NCI-H2081 treated with DMSO at 0.1 percent for 48 hours (cell line): ENCODE measurements around the gene FURIN.
"Not testable (repeated sequence)": the region's sequence is repeated elsewhere in the genome, so short reads cannot be mapped to it uniquely, and the experiment has no call there.

Experiments used
- DNase-seq: peaks from one replicate; lab custom pipeline; 2025; lab: John Stamatoyannopoulos, UW

The FURIN gene

DNA sequence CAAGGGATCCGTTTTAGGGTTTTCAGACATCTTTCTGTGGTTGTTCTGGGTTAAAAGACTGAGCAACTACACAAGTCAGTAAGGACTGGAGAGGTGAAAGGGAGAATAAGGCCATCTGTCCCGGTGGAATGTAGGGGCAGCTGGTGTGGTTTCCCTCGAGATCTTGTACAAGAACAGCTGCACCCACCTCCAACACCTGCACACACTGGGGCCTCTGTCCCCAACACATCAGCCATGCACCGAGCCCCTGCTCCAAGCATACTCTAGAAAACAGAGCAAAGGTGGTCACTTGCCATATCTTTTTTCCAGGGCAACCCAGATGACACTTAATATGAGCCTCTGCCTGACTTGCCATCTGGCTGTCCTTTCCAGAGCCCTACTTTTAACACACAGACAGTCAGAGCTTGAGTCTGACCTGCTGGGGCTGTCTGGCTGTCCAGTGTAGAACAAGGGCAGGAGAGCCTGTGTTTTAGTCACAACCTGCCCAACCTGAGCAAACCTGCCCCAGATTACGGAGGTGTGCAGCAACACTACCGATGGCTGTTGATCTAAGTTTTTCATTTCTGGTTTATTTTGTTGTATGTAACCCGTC is 46.9 kb downstream of the FURIN start:
- no peak for DNase-seq

DNA sequence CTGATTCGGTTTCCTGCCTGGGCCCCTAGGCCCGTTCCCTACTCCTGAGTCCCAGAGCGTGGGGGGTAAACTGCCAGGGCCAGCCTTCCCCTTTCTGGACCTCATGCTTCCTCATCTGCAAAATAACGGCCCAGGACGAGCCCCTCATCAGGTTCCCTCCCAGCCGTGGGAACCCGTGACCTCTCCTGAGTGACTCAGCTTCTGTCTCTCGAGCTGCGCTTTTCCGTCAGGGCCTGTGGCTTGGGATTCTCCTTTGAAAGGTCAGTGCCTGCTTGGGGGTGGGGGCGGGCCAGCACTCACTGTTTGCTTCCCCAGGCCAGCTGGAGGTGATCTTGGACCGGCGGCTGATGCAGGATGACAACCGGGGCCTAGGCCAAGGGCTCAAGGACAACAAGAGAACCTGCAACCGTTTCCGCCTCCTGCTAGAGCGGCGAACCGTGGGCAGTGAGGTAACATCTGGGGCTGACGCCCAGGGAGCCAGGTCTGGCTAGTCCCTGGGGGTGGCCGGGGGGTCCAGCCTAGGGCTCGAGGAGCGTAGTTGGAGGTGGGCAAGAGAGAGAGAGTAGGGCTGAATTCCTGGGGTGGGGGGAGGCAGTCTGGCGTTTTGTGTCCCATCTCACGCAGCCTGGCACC is 47.5 kb downstream of the FURIN start:
- DNase-seq = no peak

DNA sequence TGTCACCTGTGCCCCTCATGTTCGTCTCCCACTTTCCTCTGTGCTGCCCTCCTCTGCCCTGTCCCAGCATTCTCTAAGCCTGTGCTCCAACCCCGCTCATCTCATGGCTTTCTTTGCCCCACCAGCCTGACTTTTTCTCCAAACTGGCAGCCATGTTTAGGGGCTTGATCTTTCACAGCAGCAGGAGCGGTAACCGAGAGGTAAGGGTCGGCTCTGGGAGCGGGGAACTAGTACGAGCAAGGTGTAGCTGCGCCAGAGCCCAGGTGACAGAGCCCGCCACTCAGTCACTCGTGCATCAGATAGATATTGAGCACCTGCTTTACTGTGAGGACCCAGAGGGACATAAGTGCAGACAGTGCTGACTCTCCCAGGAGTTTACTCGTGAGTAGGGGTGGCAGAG is 48.1 kb downstream of the FURIN start:
- no peak for DNase-seq

DNA sequence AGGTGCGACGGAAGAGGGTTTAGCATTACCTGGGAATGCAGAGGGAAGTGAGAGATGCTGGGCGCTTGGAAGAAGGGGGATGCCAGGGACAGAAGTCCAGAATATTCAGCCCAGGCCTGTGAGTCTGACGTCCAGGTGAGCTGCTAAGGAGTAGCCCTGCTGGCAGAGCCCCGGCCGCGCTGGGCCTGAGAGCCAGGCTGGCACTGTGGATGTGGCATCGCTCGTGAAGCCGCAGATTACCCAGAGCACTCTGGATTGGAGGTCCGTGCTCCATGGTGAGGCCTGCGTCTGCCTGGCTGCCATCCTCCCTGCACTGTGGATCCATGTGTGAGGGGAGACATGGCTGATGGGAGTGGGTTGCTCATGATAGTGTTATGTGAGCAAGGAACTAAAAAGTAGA is 49.2 kb downstream of the FURIN start:
- no peak for DNase-seq

DNA sequence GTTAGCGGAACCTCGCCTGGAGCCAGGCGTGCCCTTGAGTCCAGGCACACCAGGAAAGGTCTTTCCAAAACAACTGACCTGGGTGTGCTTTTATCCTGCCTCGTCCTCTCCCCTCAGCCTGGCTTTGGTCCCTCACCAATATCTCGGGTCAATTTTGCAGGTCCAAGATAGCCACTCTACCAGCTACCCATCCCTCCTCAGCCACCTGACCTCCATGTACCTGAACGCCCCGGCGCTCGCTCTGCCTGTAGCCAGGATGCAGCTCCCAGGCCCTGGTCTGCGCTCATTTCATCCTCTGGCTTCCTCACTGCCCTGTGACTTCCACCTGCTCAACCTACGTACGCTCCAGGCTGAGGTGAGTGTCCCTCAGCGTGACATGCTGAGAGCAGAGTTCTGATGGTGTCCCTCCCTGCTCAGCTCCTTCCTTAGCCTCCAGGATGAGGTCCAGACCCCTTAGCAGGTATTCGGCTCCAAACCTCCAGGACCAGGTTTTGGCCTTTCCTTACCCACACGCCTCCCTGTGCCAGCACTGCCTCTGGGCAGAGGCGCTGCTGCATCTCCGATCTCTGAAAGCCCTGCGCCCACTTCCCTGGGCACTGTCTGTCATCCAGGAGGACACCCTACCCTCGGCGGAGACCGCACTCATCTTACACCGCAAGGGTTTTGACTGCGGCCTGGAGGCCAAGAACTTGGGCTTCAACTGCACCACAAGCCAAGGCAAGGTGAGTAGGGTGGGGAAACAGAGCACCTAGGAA is 49.8 kb downstream of the FURIN start:
- no peak for DNase-seq

DNA sequence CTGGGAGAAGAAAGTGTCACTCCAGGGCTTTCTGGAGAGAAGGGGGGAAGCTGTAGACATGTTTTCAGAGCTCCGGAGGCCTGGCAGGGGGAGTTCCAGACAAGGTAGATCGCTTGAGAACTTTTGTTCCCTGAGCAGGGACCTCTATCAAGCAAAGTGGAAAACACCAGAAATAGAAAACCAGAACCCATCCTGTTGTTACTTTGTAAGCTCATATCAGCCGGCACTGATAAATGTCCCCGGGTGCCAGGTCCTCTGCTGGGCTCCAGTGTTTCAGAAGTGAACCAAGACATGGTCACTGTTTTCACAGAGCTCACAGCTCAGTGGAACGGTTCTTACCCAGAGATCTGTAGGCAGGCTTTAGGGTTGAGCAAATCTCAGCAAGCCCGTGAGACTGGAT is 50.4 kb downstream of the FURIN start:
- DNase-seq = no peak

DNA sequence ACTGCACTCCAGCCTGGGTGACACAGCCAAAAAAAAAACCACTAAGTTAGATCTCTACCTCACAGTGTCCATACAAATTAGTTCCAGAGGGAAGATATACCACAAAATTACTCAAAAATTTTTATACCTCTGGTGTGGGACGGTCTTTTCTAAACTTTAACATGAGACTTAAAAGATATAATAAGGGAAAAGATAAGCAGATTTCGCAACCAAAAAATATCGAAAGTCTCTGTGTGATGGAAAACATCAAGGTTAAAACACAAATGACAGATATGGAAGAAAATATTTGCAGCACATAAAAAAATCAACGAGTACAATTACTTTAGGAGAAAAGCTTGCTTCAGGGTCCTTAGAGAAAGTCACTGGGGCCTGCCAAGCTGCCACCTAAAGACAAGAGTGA is 53.5 kb downstream of the FURIN start:
- DNase-seq = no peak

DNA sequence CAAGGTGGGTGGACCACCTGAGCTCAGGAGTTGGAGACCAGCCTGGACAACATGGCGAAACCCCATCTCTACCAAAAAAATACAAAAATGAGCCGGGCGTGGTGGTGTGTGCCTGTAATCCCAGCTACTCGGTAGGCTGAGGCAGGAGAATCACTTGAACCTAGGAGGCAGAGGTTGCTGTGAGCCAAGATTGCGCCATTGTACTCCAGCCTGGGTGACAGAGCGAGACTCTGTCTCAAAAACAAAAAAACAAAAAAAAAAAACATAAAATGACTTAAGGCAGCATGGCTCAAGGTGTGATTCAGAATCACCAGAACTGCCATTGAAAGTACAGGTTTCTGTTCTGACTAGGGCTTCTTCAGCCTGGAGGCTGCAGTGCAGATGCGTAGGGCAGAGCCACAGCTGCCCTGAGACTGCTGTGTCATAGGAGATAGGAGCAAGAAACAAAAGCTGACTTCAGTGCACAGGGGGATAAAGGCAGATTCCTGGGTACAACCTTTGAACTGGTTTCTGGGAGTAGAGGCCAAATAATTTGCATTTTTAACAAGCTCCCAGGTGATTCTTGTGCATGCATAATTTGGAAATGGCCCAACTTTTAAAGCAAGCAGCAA is 54.4 kb downstream of the FURIN start:
- not testable (repeated sequence) for DNase-seq

DNA sequence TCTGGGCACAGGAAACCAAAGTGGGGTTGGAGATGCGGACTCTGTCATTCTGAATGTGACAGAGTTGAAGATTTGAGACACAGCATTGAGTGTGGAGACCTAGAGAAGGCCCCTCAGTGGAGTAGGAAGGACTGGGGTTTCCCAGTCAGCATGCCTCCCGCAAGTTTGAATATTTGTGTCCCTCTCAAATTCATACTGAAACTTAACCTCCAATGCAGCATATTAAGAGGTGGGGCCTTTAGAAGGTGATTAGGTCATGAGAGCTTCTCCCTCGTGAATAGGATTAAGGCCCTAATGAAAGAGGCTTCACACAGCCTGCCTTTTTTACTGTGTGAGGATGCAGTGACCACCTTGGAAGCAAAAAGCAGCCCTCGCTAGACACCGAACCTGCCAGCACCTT is 56.0 kb downstream of the FURIN start:
- DNase-seq = no peak

DNA sequence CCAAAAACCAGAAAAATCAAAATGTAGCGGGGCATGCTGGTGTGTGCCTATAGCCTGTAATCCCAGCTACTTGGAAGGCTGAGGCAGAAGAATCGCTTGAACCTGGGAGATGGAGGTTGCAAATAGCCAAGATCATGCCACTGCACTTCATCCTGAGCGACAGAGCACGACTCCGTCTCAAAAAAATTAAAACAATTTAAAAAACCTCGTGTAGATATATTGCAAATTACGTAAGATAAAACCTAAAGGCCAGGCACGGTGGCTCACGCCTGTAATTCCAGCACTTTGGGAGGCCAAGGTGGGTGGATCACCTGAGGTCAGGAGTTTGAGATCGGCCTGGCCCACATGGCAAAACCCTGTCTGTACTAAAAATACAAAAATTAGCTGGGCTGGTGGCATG is 58.4 kb downstream of the FURIN start:
- not testable (repeated sequence) for DNase-seq

DNA sequence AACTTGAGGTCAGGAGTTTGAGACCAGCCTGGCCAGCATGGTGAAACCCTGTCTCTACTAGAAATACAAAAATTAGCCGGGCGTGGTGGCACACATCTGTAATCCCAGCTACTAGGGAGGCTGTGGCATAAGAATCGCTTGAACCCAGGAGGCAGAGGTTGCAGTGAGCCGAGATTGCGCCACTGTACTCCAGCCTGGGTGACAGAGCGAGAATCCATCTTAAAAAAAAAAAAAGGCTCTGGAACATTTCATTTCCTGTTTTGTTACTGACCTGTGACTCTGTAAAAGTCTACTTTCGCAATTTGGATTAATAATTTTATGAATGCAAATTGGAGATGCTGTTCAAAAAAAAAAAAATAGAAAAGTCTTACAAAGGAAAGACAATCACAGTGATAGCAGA is 59.7 kb downstream of the FURIN start:
- DNase-seq = not testable (repeated sequence)

DNA sequence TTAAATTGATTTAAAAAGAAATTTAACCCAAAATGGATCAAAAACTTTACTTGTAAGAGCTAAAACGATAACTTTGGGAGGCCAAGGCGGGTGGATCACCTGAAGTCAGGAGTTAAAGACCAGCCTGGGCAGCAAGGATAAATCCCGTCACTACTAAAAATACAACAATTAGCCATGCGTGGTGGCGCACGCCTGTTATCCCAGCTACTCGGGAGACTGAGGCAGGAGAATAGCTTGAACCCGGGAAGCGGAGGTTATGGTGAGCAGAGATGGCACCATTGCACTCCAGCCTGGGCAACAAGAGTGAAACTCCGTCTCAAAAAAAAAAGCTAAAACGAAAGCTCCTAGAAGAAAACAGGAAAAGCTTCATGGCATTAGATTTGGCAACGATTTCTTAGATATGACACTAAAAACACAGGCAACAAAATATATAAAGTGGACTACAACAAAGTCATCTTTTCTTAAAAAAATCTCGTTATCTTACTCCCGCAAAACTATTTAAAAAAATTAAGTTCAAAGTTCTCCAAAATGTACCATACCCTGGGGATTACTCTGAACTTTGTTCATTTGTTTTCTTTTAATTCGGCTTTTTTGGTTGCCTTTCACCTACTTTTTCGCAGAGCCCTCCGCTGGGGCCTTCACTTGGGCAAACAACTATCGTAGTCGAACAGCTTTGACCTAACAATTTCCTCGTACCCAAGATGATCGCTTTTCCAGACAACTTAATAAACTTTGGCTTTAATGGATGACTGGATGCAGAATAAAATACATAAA is 61.0 kb downstream of the FURIN start:
- DNase-seq = no peak

DNA sequence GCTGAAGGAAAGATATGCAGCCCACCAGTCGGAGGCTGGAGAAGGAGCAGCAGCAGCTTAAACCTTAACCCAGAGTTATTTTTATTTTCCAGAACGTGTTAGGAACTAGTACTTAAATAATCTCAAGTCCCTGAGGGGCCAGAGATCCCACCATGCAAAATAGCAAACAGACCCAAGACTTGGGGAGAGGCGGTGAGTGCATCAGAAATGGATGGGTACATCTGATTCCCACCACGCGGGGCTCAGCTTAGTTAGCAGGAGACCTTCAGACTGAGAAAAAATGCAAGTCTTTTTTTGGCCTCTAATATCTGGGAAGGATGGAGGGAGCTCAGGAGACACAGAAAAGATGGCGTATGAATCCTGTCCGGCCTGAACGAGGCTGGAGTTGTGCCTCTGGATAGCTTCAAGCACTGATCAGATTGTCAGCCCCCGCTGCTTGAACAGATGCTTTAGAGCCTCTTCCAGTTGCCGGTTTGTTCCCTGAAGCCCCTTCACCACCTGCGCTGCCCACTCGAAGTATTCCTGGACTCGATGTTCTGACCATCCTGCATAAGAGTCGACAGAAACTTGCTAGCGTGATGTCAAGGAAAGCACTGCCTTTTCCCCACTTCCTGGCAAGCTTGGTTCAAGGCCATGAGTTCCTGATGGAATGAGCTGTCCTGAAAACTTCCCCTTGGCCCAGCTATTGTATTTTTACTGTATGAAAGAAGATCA is 62.6 kb downstream of the FURIN start:
- no peak for DNase-seq

DNA sequence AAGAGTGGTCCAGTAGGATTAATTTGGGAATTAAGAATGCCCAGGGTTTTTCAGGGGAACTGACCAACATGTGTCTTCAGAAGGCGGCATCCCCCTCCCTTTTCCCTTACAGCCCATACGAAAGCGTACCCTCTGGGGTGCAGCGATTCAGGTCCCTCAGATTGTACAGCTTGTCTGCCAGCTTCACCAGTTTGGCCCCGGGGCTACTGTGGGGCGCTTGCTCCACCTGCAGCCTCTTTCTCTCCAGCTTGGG is 63.1 kb downstream of the FURIN start:
- DNase-seq = no peak

DNA sequence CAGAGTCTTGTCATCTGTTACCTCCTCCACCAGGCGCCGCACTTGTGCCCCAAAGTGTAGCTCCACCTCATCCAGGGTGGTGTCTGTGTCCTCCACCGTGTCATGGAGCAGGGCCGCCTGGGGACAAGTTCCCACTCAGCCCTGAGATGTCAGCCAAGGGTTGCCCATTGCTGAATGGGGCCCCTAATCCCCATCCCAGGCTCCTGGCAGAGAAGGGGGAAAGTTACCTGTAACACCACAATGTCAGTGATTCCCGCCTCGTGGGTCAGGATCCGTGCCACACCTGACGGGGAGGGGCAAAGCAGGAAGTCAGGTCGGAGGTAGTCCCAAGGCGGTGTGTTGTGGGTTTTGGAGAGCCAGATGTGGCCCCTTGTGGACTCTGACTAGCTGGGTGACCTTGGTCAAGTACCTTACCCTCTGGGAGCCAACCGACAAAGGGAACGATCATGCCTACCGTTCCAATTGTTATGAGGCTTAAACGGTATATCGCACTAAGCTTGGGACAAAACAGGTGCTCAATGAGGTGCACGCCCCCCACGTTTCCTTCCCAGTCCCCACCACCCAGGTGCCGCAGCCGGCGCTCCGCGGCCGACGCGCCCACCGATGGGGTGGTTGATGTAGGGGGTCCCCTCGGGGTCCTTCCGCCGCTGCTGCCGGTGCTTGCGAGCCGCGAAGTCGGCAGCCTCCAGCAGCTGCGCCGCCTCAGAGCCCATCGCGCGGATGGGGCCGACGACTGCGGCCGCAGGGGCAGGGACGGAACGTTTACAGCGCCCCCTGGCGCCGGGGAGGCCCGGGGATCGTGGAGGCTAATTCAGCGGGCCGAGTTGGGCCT is 63.7 kb downstream of the FURIN start, which contains the start of gene HDDC3:
Gene HDDC3, minus strand, starts transcription at position 722 of the 832 bp plus-strand sequence. Its CDS starts 9 bp downstream, at position 713.
- peak; percentile 72 for DNase-seq

DNA sequence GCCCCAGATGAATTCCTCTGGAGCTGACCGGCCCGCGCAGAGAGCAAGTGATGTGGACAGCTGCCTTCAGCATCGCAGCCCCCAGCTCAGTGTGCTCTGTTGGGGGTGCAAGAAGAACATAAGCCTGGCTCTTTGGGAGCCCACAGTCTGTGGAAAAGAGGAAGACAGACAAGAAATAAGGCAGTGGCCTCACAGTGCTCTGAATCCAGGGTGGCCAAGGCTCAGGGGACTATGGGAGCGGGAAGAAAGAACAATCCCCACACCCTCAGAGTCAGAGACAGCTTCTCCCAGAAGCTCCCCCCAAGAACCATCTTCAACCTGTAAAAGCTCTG is 64.2 kb downstream of the FURIN start:
- no peak for DNase-seq
